GM21723 (cell line): ENCODE measurements around the gene ADRB2.
"Not testable (repeated sequence)": the region's sequence is repeated elsewhere in the genome, so short reads cannot be mapped to it uniquely, and the experiment has no call there.

Experiments
- ATAC-seq: cut with Tn5 transposase; IDR thresholded peaks from one replicate; pipeline ENCODE4 v1.9.1; 2021; ENCODE audit warnings: mild to moderate bottlenecking, moderate library complexity; ENCODE audit not compliant: unreplicated experiment

Gene ADRB2

DNA sequence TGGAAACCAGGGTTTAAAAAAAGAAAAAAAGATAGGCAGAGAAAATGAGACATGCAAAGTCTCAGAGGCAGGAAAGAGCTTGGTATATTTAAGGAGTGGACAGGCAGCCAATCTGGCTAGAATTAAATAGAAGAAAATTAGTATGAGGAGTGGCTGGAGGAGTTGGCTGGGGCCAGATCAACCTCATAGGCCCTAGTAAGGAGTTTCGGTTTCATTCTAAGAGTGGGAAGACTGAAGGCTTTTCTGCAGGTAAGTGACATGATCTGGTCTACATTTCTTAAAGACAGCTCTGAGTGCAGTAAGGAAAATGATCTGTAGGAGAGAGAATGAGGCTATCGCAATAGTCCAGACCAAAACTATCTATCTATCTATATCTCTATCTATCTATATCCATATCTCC is 27.5 kb downstream of the ADRB2 start:
- no peak for ATAC-seq

DNA sequence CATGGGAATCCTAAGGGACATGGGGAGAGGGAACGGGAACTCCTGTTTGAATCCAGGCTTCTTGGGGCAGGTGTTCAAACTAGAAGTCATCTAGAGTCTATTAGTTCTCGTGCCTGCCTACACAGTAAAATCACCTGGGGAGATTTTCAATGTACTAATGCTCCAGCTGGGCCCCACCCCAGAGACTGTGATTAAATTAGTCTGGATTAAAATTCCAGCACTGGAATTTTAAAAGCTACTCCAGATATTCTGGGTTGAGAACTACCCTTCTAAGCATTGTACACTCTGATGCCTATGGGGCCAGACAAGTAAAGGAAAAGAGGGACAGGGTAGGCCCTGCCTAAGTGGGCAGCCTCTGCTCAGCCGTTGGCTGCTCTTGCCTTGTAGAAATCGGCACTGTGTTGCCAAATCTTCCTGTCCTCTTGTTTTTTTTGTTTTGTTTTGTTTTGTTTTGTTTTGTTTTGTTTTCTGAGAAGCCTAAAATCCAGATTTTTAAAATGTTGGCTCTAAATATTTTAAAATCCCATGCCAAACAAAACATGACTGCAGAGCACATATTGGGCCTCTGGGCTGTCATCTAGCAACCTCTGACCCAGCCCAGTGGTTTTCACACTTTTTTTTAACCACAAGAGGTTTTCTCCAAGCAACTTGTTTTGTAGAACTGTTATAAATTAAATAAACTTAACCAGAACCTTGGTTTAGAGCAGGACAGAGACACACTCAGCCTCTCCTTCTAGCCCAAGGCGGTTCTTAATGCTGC is 29.0 kb downstream of the ADRB2 start:
- ATAC-seq, result no peak

DNA sequence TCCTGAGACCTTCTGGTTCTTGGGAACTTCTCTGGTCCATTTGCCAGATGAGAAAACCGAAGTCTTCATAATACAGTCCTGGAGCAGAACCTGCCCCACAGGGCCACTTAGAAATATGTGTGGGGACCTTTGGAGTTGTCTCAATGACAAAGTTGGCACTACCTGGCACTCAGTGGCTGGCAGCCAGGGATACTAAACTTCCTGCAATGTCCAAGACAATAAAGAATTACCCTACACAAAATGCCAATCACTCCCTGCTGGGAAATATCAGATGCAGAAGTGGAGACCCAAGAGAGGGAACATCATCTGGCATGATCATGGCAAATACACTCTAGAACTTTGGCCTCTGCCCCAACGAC is 29.6 kb downstream of the ADRB2 start:
- ATAC-seq, result no peak

DNA sequence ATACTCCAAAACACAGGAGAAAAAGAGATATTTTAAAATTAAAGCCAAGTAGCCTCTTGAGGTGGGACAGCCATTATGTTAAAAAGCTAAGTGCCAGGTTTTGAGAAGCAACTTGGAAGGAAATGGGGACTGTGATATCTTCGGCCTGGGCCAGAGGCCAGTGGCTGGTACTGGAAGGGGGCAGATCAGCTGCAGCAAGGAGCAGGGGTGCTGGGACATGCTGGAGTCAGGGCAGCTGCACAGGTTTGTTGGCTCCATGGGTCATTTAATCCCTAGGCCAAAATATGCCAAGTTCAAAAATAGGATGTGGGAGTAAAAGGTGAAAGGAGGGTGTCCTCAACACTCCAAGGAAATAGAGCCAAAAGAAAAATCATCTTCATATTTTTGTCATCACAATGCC is 30.0 kb downstream of the ADRB2 start:
- ATAC-seq, result no peak

DNA sequence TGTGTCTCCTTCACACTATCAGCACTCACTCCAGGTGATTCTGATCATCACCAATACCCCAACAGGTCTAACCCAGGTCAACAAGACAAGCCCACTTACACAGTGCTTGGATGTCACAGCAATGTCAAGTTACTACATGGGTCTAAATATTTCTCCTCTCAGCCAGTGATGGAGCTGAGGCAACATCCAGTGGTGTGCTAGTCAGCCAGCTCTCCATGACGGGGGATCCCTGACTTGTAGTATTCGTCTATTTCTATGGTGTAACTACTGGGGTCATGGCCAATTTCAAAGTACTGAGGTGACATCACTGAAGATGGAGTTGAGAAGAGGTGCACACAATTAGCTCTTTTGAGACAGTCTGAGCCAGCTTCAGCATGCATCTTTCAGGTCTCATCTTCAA is 31.1 kb downstream of the ADRB2 start:
- ATAC-seq, result no peak

DNA sequence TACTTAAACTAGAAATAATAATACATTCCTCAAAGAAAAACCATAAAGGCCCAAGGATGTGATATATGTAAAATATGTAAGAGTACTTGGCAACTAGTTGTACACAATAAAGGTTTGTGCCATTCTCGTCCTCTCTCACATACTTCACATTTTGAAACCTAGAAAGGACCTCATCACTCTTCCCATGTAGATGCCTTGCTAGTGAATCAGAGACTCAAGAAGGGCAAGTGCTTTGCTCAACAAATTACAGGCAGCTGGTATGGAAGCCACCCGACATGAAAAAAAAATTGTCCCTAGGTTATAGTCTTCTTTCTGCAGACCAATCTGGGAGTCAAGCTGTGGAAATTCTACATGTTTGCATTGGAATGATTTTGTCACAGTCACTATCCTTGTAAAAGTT is 31.7 kb downstream of the ADRB2 start:
- no peak for ATAC-seq

DNA sequence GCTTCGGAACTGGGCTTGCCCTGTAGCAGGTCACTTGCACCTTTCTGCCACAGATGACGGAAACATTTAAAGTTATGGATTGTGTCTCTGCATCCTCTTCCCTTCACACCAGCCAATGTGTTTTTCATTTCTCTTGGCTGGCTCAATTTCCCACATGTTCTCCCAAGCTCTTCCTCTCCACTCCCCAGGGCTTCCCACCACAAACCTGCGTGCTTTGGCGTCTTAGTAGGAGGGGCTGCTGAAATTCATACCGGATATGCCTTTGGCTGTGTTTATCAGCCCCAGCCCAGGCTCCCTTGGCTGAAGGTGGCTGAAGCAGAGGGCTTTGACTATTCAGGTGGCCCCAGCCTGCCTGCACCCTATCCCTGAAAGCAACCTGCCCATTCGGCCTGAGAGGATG is 32.1 kb downstream of the ADRB2 start:
- no peak for ATAC-seq

DNA sequence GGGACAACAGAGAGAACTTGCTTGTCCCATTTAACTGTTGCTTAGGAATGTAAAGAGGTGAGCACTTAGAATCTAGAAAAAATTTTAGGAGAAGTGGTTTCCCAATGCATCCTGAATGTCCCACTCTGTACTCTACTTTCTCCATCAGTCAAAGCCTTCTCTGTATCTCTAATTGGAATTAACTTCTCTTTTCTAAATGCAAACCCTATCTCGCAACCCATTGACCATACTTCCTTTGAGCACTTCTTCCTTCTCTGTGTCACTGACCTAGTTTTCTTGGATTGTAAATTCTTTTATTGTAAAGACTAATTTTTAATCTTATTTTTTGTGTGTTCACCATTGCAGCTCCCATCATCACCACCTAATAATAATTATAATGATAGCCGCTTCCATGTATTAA is 33.3 kb downstream of the ADRB2 start:
- ATAC-seq, result no peak

DNA sequence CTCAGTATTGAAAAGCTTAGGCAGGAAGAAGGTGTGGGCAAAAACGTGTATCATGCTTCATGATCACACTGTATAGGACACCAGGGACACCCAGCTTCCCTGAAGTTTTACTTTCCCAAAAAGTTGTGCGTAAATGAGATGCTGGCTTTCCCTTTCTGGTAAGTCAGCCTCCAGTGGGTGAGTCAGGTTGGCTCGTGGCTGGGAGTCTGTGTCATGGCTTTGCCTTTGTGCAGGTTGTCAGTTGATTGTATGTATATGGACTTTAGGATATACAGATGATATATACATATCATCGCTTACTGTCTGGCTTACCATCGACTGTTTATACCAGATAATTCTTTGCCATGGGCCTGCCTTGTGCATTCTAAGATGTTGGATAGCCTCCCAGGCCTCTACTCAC is 34.2 kb downstream of the ADRB2 start:
- ATAC-seq, result no peak

DNA sequence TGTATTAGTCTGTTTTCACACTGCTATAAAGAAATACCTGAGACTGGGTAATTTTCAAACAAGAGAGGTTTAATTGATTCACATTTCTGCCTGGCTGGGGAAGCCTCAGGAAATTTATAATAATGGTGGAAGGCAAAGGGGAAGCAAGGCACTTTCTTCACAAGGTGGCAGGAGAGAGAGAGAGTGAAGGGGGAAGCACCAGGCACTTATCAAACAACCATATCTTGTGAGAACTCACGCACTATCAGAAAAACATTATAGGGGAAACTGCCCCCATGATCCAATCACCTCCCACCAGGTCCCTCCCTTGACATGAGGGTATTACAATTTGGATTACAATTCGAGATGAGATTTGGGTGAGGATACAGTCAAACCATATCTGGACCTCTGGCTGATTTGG is 34.7 kb downstream of the ADRB2 start:
- ATAC-seq, result no peak

DNA sequence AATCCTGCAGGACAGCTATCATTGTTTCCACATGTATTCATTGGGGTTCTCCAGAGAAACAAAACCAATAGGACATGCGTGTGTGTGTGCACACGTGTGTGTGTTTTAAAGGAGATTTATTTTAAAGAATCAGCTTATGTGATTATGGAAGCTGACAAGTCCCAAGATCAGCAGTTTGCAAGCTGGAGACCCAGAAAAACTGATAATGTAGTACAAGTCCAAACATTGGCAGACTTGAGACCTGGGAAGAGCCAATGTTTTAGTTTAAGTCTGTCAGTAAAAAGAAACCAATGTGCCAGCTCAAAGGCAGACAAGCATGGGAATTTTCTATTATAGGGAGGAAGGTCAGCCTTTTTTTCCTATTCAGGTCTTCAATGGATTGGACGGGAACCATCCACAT is 35.3 kb downstream of the ADRB2 start:
- ATAC-seq, result no peak

DNA sequence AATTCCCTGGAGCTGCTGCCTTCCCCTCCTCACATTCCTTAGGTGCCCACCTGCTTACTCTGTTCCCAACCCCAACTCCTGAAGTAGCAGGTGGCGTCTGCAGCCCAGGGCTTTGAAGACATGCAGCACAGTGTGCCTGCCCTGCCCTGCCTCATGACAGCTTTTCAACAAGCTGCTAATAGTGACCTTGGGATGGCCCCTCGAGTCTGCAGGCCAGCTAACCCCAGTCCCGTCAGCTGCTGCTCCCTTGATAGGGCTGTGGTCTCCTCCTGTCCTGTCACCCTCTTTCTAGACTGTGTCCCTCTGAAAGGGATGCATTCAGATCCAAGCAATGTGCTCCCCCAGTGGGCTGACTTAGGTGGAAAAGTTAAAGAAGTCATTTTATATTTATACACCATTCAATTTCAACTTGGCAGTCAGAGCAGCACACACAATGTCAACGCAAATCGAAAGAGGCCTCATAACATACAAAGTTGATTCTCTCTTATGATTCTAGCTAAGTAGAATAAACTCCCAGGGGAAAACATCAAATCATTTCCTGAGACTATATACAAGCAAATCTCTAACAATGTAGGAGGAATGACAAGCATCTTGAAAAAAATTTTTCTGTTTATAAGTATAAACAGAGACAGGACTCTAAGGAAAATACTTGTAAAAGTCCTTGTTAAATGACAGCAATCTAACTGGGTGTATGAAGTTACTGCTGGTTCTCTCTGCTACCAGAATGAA is 37.9 kb downstream of the ADRB2 start:
- ATAC-seq, result no peak

DNA sequence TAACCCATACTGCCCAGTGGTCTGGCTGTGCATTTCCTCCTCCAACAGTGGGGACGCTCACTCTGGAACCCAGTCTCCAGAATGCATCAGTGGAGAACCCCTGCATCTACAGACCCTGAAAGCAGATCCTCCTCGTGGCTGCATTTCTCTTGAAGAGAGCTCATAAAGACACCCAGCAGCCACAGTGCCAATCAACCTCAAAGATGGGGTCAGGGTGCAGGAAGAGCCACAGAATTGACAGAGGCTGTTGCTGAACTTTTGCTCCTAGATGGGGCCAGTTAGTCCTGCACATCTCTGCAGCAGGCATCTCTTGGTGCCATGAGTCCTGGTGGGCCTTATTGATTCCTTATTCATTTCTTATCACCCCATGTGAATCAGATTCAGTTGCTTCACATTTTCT is 39.6 kb downstream of the ADRB2 start:
- no peak for ATAC-seq

DNA sequence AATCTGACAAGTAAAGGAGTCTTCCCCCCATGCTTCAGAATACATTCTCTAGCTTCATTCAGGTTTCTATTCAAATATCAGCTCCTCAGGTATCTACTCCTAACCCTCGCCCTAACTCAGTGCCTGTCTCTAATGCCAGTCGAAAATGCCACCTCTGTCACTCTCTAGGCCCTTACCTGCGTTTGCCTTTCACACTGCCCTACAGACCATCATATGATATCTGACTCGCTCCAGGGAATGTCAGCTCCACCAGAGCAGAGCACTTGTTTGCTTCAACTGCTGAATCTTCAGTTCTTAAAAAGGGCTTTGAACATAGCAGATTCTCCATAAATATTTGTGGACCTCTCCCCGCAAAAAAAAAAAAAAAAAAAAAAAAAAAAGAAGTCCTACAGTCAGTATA is 46.7 kb downstream of the ADRB2 start:
- no peak for ATAC-seq

DNA sequence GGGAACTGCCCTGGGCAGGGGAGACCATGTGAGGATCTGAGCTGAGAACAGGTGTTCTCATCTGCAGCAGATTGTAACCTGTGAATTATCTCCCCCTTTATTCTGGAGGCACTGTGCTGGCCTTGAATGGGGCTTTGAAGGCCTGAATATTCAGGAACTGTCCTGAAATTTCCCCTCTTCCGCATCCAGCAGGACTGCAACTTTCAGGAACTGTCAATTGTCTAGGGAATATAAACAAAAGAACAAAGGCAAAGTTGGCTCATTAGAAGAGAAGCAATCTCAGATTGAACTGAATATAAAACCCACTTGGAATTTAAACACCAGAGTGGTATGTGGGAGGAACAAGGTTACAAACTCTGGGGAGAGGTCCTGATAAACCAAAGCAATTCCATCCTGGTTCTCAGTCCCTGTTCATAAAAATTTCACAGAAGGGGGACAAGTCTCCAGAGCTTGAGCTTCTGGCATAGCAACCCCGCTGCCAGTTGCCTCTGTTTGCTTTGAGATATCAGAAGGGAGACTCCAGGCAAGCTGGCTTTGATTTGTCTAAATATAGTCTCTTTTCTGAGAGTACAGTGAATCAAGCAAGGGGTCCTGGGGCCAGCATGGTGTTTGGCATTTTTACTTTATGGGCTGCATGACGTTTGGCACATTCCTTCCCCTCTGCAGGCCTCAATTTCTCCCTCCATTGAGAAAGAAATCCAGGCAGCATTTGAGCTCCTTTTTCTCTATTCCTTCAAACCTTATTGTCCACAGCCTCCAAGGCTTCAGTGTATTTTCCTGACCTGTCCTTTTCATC is 47.5 kb downstream of the ADRB2 start:
- no peak for ATAC-seq

DNA sequence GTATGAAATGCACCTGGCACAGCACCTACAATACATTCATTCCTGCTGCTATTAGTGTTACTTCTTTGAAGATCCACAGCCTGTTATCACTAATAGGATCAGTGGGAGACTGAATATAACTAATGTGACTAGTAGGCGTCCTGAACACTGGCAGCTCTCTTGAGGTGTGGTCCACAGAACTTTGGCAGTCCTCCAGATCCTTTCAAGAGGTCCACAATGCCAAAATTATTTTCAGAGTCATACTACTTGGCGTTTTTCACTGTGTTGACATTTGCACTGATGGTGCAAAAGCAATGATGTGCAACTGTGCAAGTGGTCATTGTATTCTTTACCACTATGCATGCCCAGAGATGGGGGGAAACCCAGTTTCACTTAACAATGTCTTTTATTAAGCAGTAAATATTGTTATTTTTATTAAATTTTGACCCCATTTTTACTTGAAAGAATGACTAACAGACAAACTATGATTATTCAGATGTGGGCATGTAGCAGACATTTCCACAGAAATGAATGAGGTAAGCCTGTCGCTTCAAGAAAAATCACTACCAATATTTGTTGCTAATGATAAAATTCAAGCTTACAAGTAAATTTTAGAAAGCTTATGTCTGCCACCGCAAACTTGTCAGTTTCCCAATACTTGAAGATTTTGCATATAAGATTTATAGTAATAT is 48.9 kb downstream of the ADRB2 start:
- no peak for ATAC-seq

DNA sequence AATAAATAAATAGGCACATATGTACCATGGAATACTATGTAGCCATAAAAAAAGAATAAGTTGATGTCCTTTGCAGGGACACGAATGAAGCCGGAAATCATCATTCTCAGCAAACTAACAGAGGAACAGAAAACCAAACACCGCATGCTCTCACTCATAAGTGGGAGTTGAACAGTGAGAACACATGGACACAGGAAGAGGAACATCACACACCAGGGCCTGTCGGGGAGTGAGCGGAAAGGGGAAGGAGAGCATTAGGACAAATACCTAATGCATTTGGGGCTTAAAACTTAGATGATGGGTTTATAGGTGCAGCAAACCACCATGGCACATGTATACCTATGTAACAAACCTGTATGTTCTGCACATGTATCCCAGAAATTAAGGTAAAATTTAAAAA is 51.0 kb downstream of the ADRB2 start:
- not testable (repeated sequence) for ATAC-seq
